OCI-LY1 (cell line): ENCODE data around the gene STX8.

ENCODE experiments used
- CTCF ChIP-seq: fragments of 200-600 bp; sonication (generic), shearing (Covaris generic); IDR thresholded peaks from 2 replicates; pipeline ENCODE4 v1.5.1; 2017; ENCODE audit warnings: mild to moderate bottlenecking, antibody characterized with exemption, low read length, moderate library complexity, mixed read lengths
- EZH2 ChIP-seq: fragments of 200-600 bp; sonication (generic), shearing (Covaris generic); IDR thresholded peaks from 2 replicates; pipeline ENCODE4 v1.8.0; 2017; ENCODE audit warnings: borderline replicate concordance, mixed run types, mild to moderate bottlenecking, antibody characterized with exemption, low read length, moderate library complexity, mixed read lengths

GRCh38 chr17:9218911-9219310 is 356.7 kb downstream of the STX8 start:
- TF ChIP-seq CTCF (no peak), EZH2 (no peak)
